T-helper 17 cell (primary cell): Measurements from ENCODE around the gene CTTNBP2NL. TPM values are rescaled to one million over a fixed set of nuclear protein-coding genes. Genes with fewer than 3 reads are reported as not detected.

Source experiments
- ATAC-seq: fragments of 150-1000 bp; cut with Tn5 transposase; 2 replicates; pipeline ENCODE4 v1.10.0; 2021; ENCODE audit warnings: mild to moderate bottlenecking, moderate library complexity
- DNase-seq, 3 donors: peaks; one replicate each; pipeline versions ENCODE4 v3.0.0 to v3.0.0-alpha.2; 2020 to 2021
- H3K9me3 ChIP-seq: one replicate; pipeline ENCODE4 v1.7.0; 2013; ENCODE audit warnings: low read length, mild to moderate bottlenecking; ENCODE audit not compliant: control insufficient read depth, poor library complexity, severe bottlenecking
- H3K27ac Mint-ChIP-seq: one replicate; pipeline ENCODE4 v1.8.0; 2022; ENCODE audit warnings: mild to moderate bottlenecking, moderate library complexity, mixed read lengths
- H3K27me3 Mint-ChIP-seq: one replicate; pipeline ENCODE4 v1.8.0; 2022; ENCODE audit warnings: mixed read lengths
- H3K36me3 Mint-ChIP-seq: one replicate; pipeline ENCODE4 v1.8.0; 2022; ENCODE audit warnings: low read depth, mixed read lengths
- H3K4me1 Mint-ChIP-seq: one replicate; pipeline ENCODE4 v1.8.0; 2022; ENCODE audit warnings: mild to moderate bottlenecking, mixed read lengths
- H3K4me3 Mint-ChIP-seq: one replicate; pipeline ENCODE4 v1.8.0; 2022; ENCODE audit warnings: mild to moderate bottlenecking, moderate library complexity, mixed read lengths
- total RNA-seq, 4 donors: library from RNA in 2 of 4; stranded (reverse) in 2 of 4; gene quantifications; one replicate each; pipeline ENCODE4 v1.2.3 and lab custom pipeline; 2022 to 2026

The CTTNBP2NL gene
- total RNA-seq, 2 donors from 2014 or later: 0.45 to 0.91 TPM

GRCh38 chr1:112504001-112504660 lies 108.1 kb downstream of the CTTNBP2NL start:
- Mint-ChIP-seq H3K27ac (no peak overlapping the region), H3K36me3 (peaks cover 8% of the 10 kb centered on the region), H3K27me3 (peaks cover 54% of the 10 kb centered on the region), H3K4me1 (peaks cover 10% of the 10 kb centered on the region), H3K4me3 (no peak overlapping the region)
- no peak for ATAC-seq
- no peaks in the 10 kb centered on the region for H3K9me3 ChIP-seq
- DNase-seq: no peak

- no peak overlapping the region for H3K4me3 Mint-ChIP-seq
- no peak for DNase-seq
- H3K4me1 Mint-ChIP-seq: peaks cover 9% of the 10 kb centered on the region
- H3K27ac Mint-ChIP-seq: no peak overlapping the region
- ATAC-seq: no peak
- peaks cover 47% of the 10 kb centered on the region for H3K27me3 Mint-ChIP-seq
- H3K36me3 Mint-ChIP-seq: peaks cover 8% of the 10 kb centered on the region
- no peaks in the 10 kb centered on the region for H3K9me3 ChIP-seq
Measured at GRCh38 chr1:112504661-112505399, 108.8 kb downstream of the CTTNBP2NL start.

- Mint-ChIP-seq H3K27me3 (peaks cover 50% of the 10 kb centered on the region), H3K36me3 (peaks cover 8% of the 10 kb centered on the region), H3K4me3 (no peak overlapping the region), H3K4me1 (peaks cover 11% of the 10 kb centered on the region), H3K27ac (no peak overlapping the region)
- DNase-seq: no peak
- no peak for ATAC-seq
- H3K9me3 ChIP-seq: no peaks in the 10 kb centered on the region
Measured at GRCh38 chr1:112505400-112505785, 109.4 kb downstream of the CTTNBP2NL start.

- H3K4me1 Mint-ChIP-seq: peaks cover 11% of the 10 kb centered on the region
- no peak for DNase-seq
- ATAC-seq: no peak
- no peak overlapping the region for H3K4me3 Mint-ChIP-seq
- no peaks in the 10 kb centered on the region for H3K9me3 ChIP-seq
- H3K27me3 Mint-ChIP-seq: peaks cover 53% of the 10 kb centered on the region
- H3K36me3 Mint-ChIP-seq: peaks cover 8% of the 10 kb centered on the region
- H3K27ac Mint-ChIP-seq: no peak overlapping the region
Measured at GRCh38 chr1:112505878-112506277, 109.9 kb downstream of the CTTNBP2NL start.

- Mint-ChIP-seq H3K27me3 (peaks cover 48% of the 10 kb centered on the region), H3K4me1 (peaks cover 11% of the 10 kb centered on the region)
- DNase-seq: no peak
Measured at GRCh38 chr1:112506306-112506705, 110.3 kb downstream of the CTTNBP2NL start.

GRCh38 chr1:112506731-112507130 lies 110.7 kb downstream of the CTTNBP2NL start:
- Mint-ChIP-seq H3K4me1 (peaks cover 11% of the 10 kb centered on the region), H3K4me3 (no peak overlapping the region), H3K27ac (no peak overlapping the region), H3K36me3 (peaks cover 8% of the 10 kb centered on the region), H3K27me3 (peaks cover 45% of the 10 kb centered on the region)
- H3K9me3 ChIP-seq: no peaks in the 10 kb centered on the region
- DNase-seq: no peak
- no peak for ATAC-seq

More at GRCh38 chr1:112506306-112506705, 110.3 kb downstream of the CTTNBP2NL start:
- ATAC-seq: no peak
- Mint-ChIP-seq H3K4me3 (no peak overlapping the region), H3K36me3 (peaks cover 8% of the 10 kb centered on the region), H3K27ac (no peak overlapping the region)
- no peaks in the 10 kb centered on the region for H3K9me3 ChIP-seq

GRCh38 chr1:112507336-112507735 lies 111.3 kb downstream of the CTTNBP2NL start:
- DNase-seq (no peak), ATAC-seq (no peak)
- Mint-ChIP-seq H3K27ac (no peak overlapping the region), H3K27me3 (peaks cover 42% of the 10 kb centered on the region), H3K4me1 (peaks cover 11% of the 10 kb centered on the region), H3K36me3 (peaks cover 8% of the 10 kb centered on the region), H3K4me3 (peak overlapping the region; percentile 90)
- H3K9me3 ChIP-seq: no peaks in the 10 kb centered on the region

GRCh38 chr1:112507921-112508277 lies 111.9 kb downstream of the CTTNBP2NL start:
- no peaks in the 10 kb centered on the region for H3K9me3 ChIP-seq
- no peak for DNase-seq
- peaks cover 6% of the 10 kb centered on the region for H3K36me3 Mint-ChIP-seq
- H3K27ac Mint-ChIP-seq: no peak overlapping the region
- peak; percentile 37 for ATAC-seq
- H3K4me3 Mint-ChIP-seq: peak overlapping the region; percentile 90
- H3K4me1 Mint-ChIP-seq: peaks cover 9% of the 10 kb centered on the region
- peaks cover 37% of the 10 kb centered on the region for H3K27me3 Mint-ChIP-seq

- peak; percentile 88 for ATAC-seq
- H3K27ac Mint-ChIP-seq: peak within 1 kb of the TSS; percentile 65
- peaks cover 31% of the 10 kb centered on the region for H3K27me3 Mint-ChIP-seq
Measured at GRCh38 chr1:112508278-112509004, 112.4 kb downstream of the CTTNBP2NL start, which contains the start of gene WNT2B. Gene WNT2B, plus strand, starts transcription at chr1:112508965. Its CDS starts 298 bp downstream, at chr1:112509263.

GRCh38 chr1:112509005-112509659 lies 113.1 kb downstream of the CTTNBP2NL start:
- peak in 1 of 3 donors; percentile 7 for DNase-seq
- H3K4me3 Mint-ChIP-seq: peak overlapping the region; percentile 71
- no peaks in the 10 kb centered on the region for H3K9me3 ChIP-seq
- no peak overlapping the region for H3K27ac Mint-ChIP-seq
- peak; percentile 58 for ATAC-seq
- H3K27me3 Mint-ChIP-seq: peaks cover 24% of the 10 kb centered on the region
- no peaks in the 10 kb centered on the region for H3K36me3 Mint-ChIP-seq
- H3K4me1 Mint-ChIP-seq: peaks cover 5% of the 10 kb centered on the region

More at GRCh38 chr1:112508278-112509004, 112.4 kb downstream of the CTTNBP2NL start, which contains the start of gene WNT2B:
- peak; percentile 29 to 40 (median 36) for DNase-seq
- H3K4me3 Mint-ChIP-seq: peak within 1 kb of the TSS; percentile 90
- H3K9me3 ChIP-seq: no peaks in the 10 kb centered on the region
- H3K36me3 Mint-ChIP-seq: peaks cover 3% of the 10 kb centered on the region
- H3K4me1 Mint-ChIP-seq: peaks cover 8% of the 10 kb centered on the region

GRCh38 chr1:112509660-112510178 lies 113.7 kb downstream of the CTTNBP2NL start:
- no peaks in the 10 kb centered on the region for H3K9me3 ChIP-seq
- DNase-seq (no peak), ATAC-seq (no peak)
- H3K27ac Mint-ChIP-seq: peak overlapping the region; percentile 65
- H3K4me1 Mint-ChIP-seq: peaks cover 5% of the 10 kb centered on the region
- H3K27me3 Mint-ChIP-seq: peaks cover 18% of the 10 kb centered on the region
- H3K4me3 Mint-ChIP-seq: peak overlapping the region; percentile 71
- no peaks in the 10 kb centered on the region for H3K36me3 Mint-ChIP-seq

GRCh38 chr1:112510340-112510739 lies 114.3 kb downstream of the CTTNBP2NL start:
- peaks cover 6% of the 10 kb centered on the region for H3K4me1 Mint-ChIP-seq
- ATAC-seq (no peak), DNase-seq (no peak)
- H3K27ac Mint-ChIP-seq: peak overlapping the region; percentile 65
- peak overlapping the region; percentile 71 for H3K4me3 Mint-ChIP-seq
- H3K9me3 ChIP-seq: no peaks in the 10 kb centered on the region
- H3K36me3 Mint-ChIP-seq: no peaks in the 10 kb centered on the region
- peaks cover 17% of the 10 kb centered on the region for H3K27me3 Mint-ChIP-seq
